Adrenal gland (tissue), 12 donors: Measurements from ENCODE around the gene EFNA3. TPM values are rescaled to one million over a fixed set of nuclear protein-coding genes. Genes with fewer than 3 reads are reported as not detected.

Experiments
- DNase-seq, 7 donors: peaks; one replicate each; pipeline ENCODE4 v3.0.0-alpha.2; 2019 to 2020
- H3K27ac ChIP-seq, 5 donors: fragments of 200-600 bp; sonication (generic) in 4 of 5; 1 replicate in 3 of 5; 2 replicates in 2 of 5; pipeline versions ENCODE4 v1.5.1 to v1.8.0; 2016 to 2020; ENCODE audit warnings: mild to moderate bottlenecking in 1 of 5
- H3K27me3 ChIP-seq: fragments of 200-600 bp; 2 replicates; pipeline ENCODE4 v1.8.0; 2021
- H3K36me3 ChIP-seq, 2 donors: fragments of 200-600 bp; replicated peaks in 1 of 2; 1 replicate in 1 of 2; 2 replicates in 1 of 2; pipeline versions ENCODE4 v1.5.1 to v1.8.0; 2018 to 2022
- H3K4me1 ChIP-seq, 2 donors: fragments of 200-600 bp; replicated peaks in 1 of 2; 1 replicate in 1 of 2; 2 replicates in 1 of 2; pipeline versions ENCODE4 v1.5.1 to v1.8.0; 2018 to 2021
- H3K4me3 ChIP-seq, 4 donors: fragments of 200-600 bp; sonication (generic) in 3 of 4; one replicate each; pipeline ENCODE4 v1.5.1; 2016 to 2018
- H3K9me3 ChIP-seq, 3 donors: fragments of 200-600 bp; sonication (generic) in 1 of 3; replicated peaks in 1 of 3; 1 replicate in 2 of 3; 2 replicates in 1 of 3; pipeline versions ENCODE4 v1.5.1 to v1.8.0; 2016 to 2021
- POLR2A ChIP-seq, 2 donors: fragments of 450-650 bp; IDR thresholded peaks; one replicate each; pipeline ENCODE4 v1.6.1; 2017; ENCODE audit warnings: antibody characterized with exemption in 2 of 2, mild to moderate bottlenecking in 2 of 2, moderate library complexity in 1 of 2
- WGBS, 4 donors: extraction: QIAGEN DNeasy Blood & Tissue Kit in 2 of 4; methylation state at CpG; one replicate each; pipeline versions ENCODE4 v1.1.5 to v1.1.7; 2013 to 2017; 5-methylcytosine and 5-hydroxymethylcytosine counted together
- intact Hi-C, 2 donors: fragments of 100-400 bp; cut with DNase I; formaldehyde crosslinking; loops; one replicate each; pipeline versions ENCODE4 v1.14.1 to v1.15.0; 2022 to 2023
- polyA plus RNA-seq, 3 donors: library from polyadenylated mRNA; stranded (reverse); fragments of 200-250 nt in 2 of 3; fragments of 350-450 nt in 1 of 3; fragmentation: Illumina TruSeq in 1 of 3; extraction: RNeasy Lipid Tissue Mini Kit (QIAGEN cat#74804) in 1 of 3; gene quantifications; one replicate each; pipeline ENCODE4 v1.2.3, GENCODE V29; 2013 to 2014
- total RNA-seq, 9 donors: library from RNA; depleted of rRNA in 4 of 9; stranded (reverse); fragments of >200 nt in 4 of 9; fragments of 120-200 nt in 1 of 9; fragmentation: NEBNext Ultra II Directional in 1 of 9; extraction: Animal tissue kit (Norgen Biotek cat#: 25700) in 1 of 9; gene quantifications; one replicate each; pipeline versions ENCODE4 v1.1.0 to v1.2.4, GENCODE V29; 2013 to 2023
- TF ChIP-seq, protein P1 (sequence below), 6 experiments: fragments of 450-650 bp in 4 of 6; fragments of 200-600 bp in 2 of 6; sonication (generic) in 1 of 6; IDR thresholded peaks; 1 replicate in 5 of 6; 2 replicates in 1 of 6; pipeline versions ENCODE4 v1.5.1 to v1.8.0; 2016 to 2021; ENCODE audit warnings: antibody characterized with exemption in 6 of 6, mild to moderate bottlenecking in 2 of 6, moderate library complexity in 1 of 6
- donor health status: healthy with polysubstance abuse.
- donor health status: Bipolar disorder and iron deficiency.
- donor health status: DM: yes; HTN: yes; CAD: no.
- donor health status: DM: no; HTN: no; CAD: no.
- donor health status: DM: no; HTN: no; CAD: no.
- donor health status: DM: yes; HTN: yes; CAD: no.

The EFNA3 gene
- total and polyA plus RNA-seq, 12 donors = 1.4 to 7.3 (median 3.3) TPM

DNA sequence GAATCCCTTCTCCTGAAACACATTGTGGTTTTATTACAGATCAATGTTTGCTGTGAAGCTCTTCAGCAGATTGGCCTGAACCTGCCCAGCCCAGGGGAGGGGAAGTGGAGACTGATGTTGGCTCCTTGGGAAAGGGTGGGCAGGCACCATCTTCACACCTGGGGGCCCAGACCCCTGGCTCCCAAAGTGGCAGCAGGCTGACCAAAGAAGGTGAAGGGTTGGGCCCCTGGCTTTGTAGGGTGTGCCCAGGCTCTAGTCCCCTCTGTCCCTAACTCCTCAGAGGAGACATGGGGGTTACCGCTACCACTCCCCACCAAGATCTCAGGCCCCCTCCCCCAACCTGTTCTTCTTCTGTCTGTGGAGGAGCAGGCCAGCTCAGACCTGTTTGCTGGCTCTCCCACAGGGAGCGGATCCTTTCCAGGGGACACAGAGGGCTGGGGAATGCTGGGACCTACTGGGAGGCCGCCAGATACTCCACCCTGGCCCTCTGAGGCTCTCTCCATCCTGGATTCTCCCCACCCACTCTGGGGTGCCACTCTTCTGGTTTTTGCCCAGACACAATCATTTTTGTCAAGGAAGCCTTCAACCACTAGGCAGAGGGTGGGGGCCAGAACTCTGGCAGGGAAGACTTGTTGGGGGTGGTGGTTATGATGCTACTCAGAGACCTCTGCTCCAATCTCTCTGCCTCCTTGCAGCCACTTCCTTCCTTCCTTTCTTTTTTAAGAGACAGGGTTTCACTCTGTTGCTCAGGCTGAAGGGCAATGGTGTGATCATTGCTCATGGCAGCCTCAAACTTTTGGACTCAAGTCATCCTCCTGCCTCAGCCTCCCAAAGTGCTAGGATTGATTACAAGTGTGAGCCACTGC is 5.0 kb upstream of the EFNA3 start:
- Histone ChIP-seq H3K27ac (no peak overlapping the region), H3K4me3 (no peak overlapping the region), H3K36me3 (no peaks in the 10 kb centered on the region), H3K9me3 (no peaks in the 10 kb centered on the region), H3K4me1 (peaks cover 16 to 30% of the 10 kb centered on the region in 2 donors), H3K27me3 (no peaks in the 10 kb centered on the region)
- intact Hi-C loops = no loop called here
- DNase-seq = no peak
- 91 to 100% (median 94%) methylated on average over 2 to 3 of the region's 3 CpGs for WGBS, 4 donors
- TF ChIP-seq, protein P1, sequence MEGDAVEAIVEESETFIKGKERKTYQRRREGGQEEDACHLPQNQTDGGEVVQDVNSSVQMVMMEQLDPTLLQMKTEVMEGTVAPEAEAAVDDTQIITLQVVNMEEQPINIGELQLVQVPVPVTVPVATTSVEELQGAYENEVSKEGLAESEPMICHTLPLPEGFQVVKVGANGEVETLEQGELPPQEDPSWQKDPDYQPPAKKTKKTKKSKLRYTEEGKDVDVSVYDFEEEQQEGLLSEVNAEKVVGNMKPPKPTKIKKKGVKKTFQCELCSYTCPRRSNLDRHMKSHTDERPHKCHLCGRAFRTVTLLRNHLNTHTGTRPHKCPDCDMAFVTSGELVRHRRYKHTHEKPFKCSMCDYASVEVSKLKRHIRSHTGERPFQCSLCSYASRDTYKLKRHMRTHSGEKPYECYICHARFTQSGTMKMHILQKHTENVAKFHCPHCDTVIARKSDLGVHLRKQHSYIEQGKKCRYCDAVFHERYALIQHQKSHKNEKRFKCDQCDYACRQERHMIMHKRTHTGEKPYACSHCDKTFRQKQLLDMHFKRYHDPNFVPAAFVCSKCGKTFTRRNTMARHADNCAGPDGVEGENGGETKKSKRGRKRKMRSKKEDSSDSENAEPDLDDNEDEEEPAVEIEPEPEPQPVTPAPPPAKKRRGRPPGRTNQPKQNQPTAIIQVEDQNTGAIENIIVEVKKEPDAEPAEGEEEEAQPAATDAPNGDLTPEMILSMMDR (IDR thresholded peaks at IDR 0.05) = no peak
- TF ChIP-seq POLR2A (IDR thresholded peaks at IDR 0.05) = no peak

DNA sequence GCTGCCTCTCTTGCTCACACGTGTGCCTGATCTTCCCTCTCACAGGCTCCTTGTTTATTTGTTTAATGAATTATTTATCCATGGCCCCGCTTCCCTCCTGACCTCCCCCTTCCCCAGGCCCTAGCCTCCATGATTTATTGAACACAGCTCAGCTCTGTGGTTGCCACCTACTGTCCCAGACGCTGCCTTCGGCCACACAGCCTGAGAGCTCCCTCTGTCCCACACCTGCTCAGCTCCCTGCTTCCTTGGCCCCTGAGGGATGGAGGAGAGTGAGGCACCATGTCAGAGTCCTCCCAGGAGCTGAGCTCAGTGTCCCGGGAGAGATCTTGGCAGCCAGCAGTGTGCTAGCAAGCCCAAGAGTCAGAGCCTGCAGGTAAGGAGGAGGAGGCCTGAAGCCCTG is 3.1 kb upstream of the EFNA3 start:
- intact Hi-C loops = no loop called here
- peaks cover 8% of the 10 kb centered on the region for H3K27me3 ChIP-seq
- H3K27ac ChIP-seq = no peak overlapping the region
- no peak overlapping the region for H3K4me3 ChIP-seq
- no peak for TF ChIP-seq POLR2A (IDR thresholded peaks at IDR 0.05)
- TF ChIP-seq, protein P1 (IDR thresholded peaks at IDR 0.05) = no peak
- DNase-seq = no peak
- WGBS, 4 donors = 52 to 66% (median 59%) methylated on average over 5 of the region's 5 CpGs
- H3K9me3 ChIP-seq = no peaks in the 10 kb centered on the region
- no peaks in the 10 kb centered on the region for H3K36me3 ChIP-seq
- H3K4me1 ChIP-seq = peaks cover 30 to 32% of the 10 kb centered on the region in 2 donors

DNA sequence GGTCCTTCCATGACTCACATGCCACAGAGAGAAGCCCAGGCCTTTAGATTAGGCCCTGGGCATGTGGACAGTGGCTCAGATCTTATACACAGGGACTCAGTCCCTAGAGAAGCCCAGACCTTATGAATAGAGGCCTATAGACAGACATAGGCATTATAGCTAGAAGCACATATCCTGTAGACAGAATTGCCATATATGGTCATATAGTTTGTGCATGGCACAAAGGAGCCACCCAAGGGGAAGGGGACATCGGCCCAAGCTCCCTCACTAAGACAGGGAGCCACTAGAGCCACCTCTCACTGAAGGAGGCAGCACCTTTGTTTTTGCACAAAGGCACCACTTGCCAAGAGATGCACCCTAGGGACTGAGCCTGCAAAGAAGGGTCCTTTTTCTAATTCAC is 2.3 kb upstream of the EFNA3 start:
- WGBS, 4 donors = 75 to 90% (median 80%) methylated on average over 1 of the region's 1 CpG
- intact Hi-C loops = no loop called here

GRCh38 chr1:155077346-155077745 is 1.3 kb upstream of the EFNA3 start:
- H3K27ac ChIP-seq = no peak overlapping the region
- intact Hi-C loops = no loop called here
- WGBS, 4 donors = 84 to 92% (median 86%) methylated on average over 3 of the region's 3 CpGs
- no peak overlapping the region for H3K4me3 ChIP-seq
- peaks cover 27% of the 10 kb centered on the region for H3K27me3 ChIP-seq
- H3K4me1 ChIP-seq = peaks cover 28 to 43% of the 10 kb centered on the region in 2 donors
- no peaks in the 10 kb centered on the region for H3K9me3 ChIP-seq
- DNase-seq = peak in 1 of 7 donors; percentile 10
- TF ChIP-seq POLR2A (IDR thresholded peaks at IDR 0.05) = no peak
- TF ChIP-seq, protein P1 (IDR thresholded peaks at IDR 0.05) = no peak
- no peaks in the 10 kb centered on the region for H3K36me3 ChIP-seq

More for the DNA sequence above, 2.3 kb upstream of the EFNA3 start:
- Histone ChIP-seq H3K27ac (no peak overlapping the region), H3K27me3 (peaks cover 17% of the 10 kb centered on the region), H3K36me3 (no peaks in the 10 kb centered on the region), H3K4me3 (no peak overlapping the region), H3K4me1 (peaks cover 29 to 34% of the 10 kb centered on the region in 2 donors), H3K9me3 (no peaks in the 10 kb centered on the region)
- TF ChIP-seq POLR2A (IDR thresholded peaks at IDR 0.05) = no peak
- TF ChIP-seq, protein P1 (IDR thresholded peaks at IDR 0.05) = no peak
- DNase-seq = no peak
